Natural killer cell treated with Interleukin-12 subunit alpha and Interleukin-12 subunit beta and Interleukin-15 and Interleukin-18, amount 100 ng/mL, for 72 hours (primary cell): ENCODE results near the gene ZNF536. TPM values are rescaled to one million over a fixed set of nuclear protein-coding genes. Genes with fewer than 3 reads are reported as not detected.

Source experiments
- ATAC-seq, 2 donors: fragments of 150-1000 bp; cut with Tn5 transposase in 1 of 2; sonication (Bioruptor Pico), chemical (Tn5 transposase) in 1 of 2; 2 replicates each; pipeline ENCODE4 v1.10.0; 2021
- DNase-seq: peaks from one replicate; pipeline ENCODE4 v3.0.0; 2022; ENCODE audit warnings: low spot score
- H3K27ac Mint-ChIP-seq, 2 donors: 1 replicate in 1 of 2; 2 replicates in 1 of 2; pipeline ENCODE4 v1.8.0; 2022; ENCODE audit warnings: mixed read lengths in 2 of 2, mild to moderate bottlenecking in 1 of 2, moderate library complexity in 1 of 2
- H3K27me3 Mint-ChIP-seq, 2 donors: 1 replicate in 1 of 2; 2 replicates in 1 of 2; pipeline ENCODE4 v1.8.0; 2022; ENCODE audit warnings: mixed read lengths in 2 of 2
- H3K36me3 Mint-ChIP-seq: one replicate; pipeline ENCODE4 v1.8.0; 2022; ENCODE audit warnings: mixed read lengths
- H3K4me1 Mint-ChIP-seq, 2 donors: 1 replicate in 1 of 2; 2 replicates in 1 of 2; pipeline ENCODE4 v1.8.0; 2022; ENCODE audit warnings: low read depth in 2 of 2, mixed read lengths in 2 of 2, mild to moderate bottlenecking in 1 of 2
- H3K4me3 Mint-ChIP-seq: one replicate; pipeline ENCODE4 v1.8.0; 2022; ENCODE audit warnings: mixed read lengths
- H3K9me3 Mint-ChIP-seq: 2 replicates; pipeline ENCODE4 v1.8.0; 2022; ENCODE audit warnings: mixed read lengths
- total RNA-seq, 2 donors: library from RNA; stranded (reverse); gene quantifications; one replicate each; pipeline ENCODE4 v1.2.3, GENCODE V29; 2022

ZNF536 gene
- total RNA-seq, 2 donors from 2014 or later: not detected

DNA sequence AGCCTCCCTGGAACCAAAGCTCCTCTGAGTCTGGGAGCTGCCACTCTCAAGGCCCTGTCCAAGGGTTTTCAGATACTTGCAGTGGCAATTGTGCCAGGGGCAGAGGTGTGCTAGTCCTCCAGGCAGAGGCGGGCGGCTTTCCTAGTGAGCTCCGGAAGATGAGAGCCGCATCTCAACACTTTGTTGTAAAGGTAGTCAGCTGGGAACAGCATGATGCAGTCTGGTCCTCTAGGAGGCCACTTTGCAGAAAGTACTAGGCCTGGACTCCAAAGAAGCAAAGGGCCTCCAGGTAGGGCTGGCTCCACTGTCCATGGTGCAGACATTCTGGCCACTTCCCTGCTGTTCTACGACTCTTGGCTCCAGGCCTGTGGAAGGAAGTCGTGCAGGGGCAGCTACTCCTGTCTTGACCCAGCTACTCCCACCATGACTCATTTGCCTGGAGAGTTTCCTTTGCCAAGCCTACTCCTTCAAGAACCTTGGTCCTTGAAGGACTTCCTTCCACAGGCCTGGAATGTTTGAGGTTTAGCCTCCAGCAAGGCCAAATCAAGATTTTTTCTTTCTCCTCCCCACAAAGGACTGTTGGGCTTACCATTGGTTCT lies 9.9 kb upstream of the ZNF536 start:
- Mint-ChIP-seq H3K27me3 (peaks cover 14 to 29% of the 10 kb centered on the region in 2 donors), H3K27ac (no peak overlapping the region), H3K4me3 (no peak overlapping the region), H3K4me1 (peaks cover 8 to 13% of the 10 kb centered on the region in 2 donors), H3K9me3 (no peaks in the 10 kb centered on the region), H3K36me3 (no peaks in the 10 kb centered on the region)
- no peak for DNase-seq
- no peak for ATAC-seq

DNA sequence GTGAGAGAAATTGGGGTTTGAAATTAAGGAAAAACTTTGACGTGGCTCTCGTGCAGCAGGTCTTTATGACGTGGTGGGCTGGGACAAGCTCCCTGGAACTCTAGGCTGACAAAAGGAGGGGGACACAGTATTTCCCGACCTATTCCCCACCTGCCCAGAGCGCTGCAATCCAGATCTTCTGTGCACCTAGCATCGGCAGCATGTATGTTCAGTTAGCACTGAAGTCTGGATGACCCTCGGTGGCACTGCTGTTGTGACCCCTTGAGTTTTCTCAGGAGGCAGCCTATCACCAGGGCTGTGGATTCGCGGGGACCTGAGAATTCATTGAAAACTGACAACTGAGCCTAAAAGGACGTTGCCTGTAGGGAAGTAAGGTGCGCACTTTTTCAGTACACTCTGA lies 9.1 kb upstream of the ZNF536 start:
- Mint-ChIP-seq H3K4me3 (no peak overlapping the region), H3K9me3 (no peaks in the 10 kb centered on the region), H3K27me3 (peaks cover 16 to 29% of the 10 kb centered on the region in 2 donors), H3K36me3 (no peaks in the 10 kb centered on the region), H3K4me1 (peaks cover 8 to 13% of the 10 kb centered on the region in 2 donors), H3K27ac (no peak overlapping the region)
- ATAC-seq (no peak), DNase-seq (no peak)

DNA sequence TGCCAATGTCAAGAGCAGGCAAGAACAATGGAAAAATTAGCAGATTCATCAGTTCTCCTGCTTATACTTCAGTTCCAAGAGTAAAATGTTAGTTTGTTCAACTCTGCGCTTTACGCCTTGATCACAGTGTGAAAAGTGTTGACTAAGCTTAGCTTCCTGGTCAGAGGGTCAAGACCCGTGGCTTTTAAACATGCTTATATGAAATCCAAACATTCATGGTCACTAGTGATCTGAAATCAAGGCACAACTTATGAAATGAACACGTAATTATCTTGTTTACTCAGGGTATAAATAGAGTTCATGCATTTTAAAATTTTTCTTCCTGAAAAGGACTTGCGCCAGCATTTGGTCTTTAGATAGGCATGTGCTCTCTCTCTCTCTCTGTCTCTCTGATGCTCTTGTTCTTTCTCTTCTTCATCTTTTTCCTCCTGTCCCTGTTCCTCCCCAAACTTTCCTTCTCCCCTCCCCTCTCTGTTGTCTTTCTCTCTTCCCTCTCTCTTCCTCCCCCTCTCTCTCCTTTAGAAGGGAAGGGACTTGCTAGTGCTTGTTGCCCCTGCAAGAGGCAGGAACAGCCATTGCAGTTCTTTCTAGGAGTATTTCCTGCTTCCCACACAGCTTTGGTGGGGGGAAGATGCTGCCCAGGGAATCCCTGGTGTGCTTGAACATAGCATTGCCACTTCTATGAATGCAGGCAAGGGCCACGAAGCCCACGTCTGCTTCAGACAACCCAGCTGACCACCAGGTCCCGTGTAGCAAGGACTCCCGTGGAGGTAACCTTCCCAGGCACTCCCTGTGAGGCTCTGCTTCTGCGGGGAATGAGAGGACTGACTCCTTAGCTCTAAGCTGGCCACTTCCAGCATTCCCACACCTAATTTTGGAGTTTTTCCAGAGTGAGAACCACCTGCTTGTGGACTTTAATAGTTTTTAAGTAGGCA lies 7.1 kb upstream of the ZNF536 start:
- no peak for ATAC-seq

DNA sequence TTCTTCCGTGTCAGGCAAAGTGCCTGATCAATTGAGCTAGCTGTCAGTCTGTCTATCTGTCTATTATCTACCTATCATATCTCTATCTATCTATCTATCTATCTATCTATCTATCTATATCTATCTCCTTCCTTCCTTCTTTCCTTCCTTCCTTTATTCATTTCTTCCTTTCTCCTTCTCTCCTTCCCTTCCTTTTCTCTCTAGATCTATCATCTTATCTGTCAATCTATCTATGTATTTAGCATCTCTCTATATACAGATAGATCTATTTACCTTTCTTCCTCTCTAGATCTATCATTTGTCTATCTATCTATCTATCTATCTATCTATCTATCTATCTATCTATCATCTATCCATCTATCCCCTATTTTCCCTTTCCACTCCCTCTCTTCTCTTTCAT lies 5.9 kb upstream of the ZNF536 start:
- ATAC-seq (no peak), DNase-seq (no peak)
- Mint-ChIP-seq H3K27ac (no peak overlapping the region), H3K4me3 (no peak overlapping the region), H3K36me3 (no peaks in the 10 kb centered on the region), H3K27me3 (peaks cover 18 to 34% of the 10 kb centered on the region in 2 donors), H3K4me1 (peaks cover 0 to under 1% of the 10 kb centered on the region in 2 donors), H3K9me3 (no peaks in the 10 kb centered on the region)

More for the DNA sequence above, 7.1 kb upstream of the ZNF536 start:
- no peak overlapping the region for H3K4me3 Mint-ChIP-seq
- no peak overlapping the region for H3K27ac Mint-ChIP-seq
- peaks cover 8 to 12% of the 10 kb centered on the region in 2 donors for H3K4me1 Mint-ChIP-seq
- H3K36me3 Mint-ChIP-seq: no peaks in the 10 kb centered on the region
- H3K9me3 Mint-ChIP-seq: no peaks in the 10 kb centered on the region
- peaks cover 20 to 39% of the 10 kb centered on the region in 2 donors for H3K27me3 Mint-ChIP-seq
- DNase-seq: no peak

DNA sequence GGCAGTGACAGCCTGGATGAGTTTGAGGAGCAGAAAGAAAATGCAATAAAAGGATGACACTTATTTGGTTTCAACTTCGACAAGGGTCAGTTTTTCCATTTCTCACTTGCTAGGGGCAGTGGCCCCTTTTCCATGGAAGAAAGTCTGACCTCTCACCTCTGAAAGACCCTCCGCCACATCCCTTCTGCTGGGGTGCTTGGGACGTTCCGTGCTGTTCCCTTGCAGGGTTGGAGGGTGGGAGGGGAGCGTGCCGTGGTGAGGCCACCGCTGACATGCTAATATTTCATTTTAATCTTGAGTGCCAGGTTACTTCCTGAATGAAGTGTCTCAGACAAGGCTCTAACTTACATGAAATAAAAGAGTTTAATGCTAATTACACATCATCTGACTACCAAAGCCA lies 5.2 kb upstream of the ZNF536 start:
- H3K27ac Mint-ChIP-seq: no peak overlapping the region
- H3K9me3 Mint-ChIP-seq: no peaks in the 10 kb centered on the region
- no peak overlapping the region for H3K4me3 Mint-ChIP-seq
- H3K4me1 Mint-ChIP-seq: no peaks in the 10 kb centered on the region
- DNase-seq: no peak
- peaks cover 19 to 32% of the 10 kb centered on the region in 2 donors for H3K27me3 Mint-ChIP-seq
- H3K36me3 Mint-ChIP-seq: no peaks in the 10 kb centered on the region
- no peak for ATAC-seq

DNA sequence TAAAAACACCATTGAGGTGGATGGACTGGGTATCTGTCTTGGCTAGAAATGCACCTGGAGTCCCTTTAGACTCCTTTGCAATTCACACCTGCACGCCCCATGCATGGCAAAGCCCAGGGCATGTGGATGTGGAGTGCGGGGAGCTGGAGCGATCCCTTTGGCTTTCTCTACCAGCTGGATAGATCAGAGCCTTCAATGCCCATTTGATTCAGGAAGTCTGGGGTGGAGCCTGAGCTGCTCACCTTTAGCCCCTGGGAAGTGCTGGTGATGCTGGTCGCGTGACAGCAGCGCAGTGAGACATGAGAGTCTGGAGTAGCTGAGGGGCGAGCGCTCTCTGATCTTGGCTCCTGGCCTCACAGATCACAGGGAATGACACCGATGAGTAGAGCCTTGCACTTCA lies 4.8 kb upstream of the ZNF536 start:
- H3K4me1 Mint-ChIP-seq: no peaks in the 10 kb centered on the region
- H3K4me3 Mint-ChIP-seq: no peak overlapping the region
- ATAC-seq (peak in 1 of 2 donors; percentile 21), DNase-seq (no peak)
- H3K27ac Mint-ChIP-seq: no peak overlapping the region
- H3K9me3 Mint-ChIP-seq: no peaks in the 10 kb centered on the region
- no peaks in the 10 kb centered on the region for H3K36me3 Mint-ChIP-seq
- H3K27me3 Mint-ChIP-seq: peaks cover 23 to 36% of the 10 kb centered on the region in 2 donors

DNA sequence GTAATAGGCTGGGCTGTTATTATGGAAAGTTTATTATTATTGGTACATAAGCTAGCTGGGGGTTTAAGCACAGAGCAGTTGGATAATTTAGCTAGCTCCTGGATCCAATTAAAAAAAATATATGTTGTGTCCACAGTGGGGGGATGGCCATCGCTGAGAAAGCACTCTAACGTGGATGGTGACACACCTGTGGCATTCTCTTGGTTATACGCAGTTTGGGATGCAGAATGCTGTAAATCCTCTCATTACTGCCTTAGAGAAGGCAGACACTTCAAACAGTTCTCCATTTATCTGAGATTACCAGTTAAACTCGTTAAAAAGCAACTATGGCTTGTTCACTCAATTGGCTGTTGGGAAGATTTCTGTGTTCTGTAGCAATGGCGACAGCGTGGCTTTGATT lies 2.4 kb upstream of the ZNF536 start:
- Mint-ChIP-seq H3K27ac (no peak overlapping the region), H3K36me3 (no peaks in the 10 kb centered on the region), H3K4me1 (no peaks in the 10 kb centered on the region), H3K27me3 (peaks cover 27 to 41% of the 10 kb centered on the region in 2 donors), H3K9me3 (no peaks in the 10 kb centered on the region), H3K4me3 (no peak overlapping the region)
- no peak for ATAC-seq
- DNase-seq: no peak

DNA sequence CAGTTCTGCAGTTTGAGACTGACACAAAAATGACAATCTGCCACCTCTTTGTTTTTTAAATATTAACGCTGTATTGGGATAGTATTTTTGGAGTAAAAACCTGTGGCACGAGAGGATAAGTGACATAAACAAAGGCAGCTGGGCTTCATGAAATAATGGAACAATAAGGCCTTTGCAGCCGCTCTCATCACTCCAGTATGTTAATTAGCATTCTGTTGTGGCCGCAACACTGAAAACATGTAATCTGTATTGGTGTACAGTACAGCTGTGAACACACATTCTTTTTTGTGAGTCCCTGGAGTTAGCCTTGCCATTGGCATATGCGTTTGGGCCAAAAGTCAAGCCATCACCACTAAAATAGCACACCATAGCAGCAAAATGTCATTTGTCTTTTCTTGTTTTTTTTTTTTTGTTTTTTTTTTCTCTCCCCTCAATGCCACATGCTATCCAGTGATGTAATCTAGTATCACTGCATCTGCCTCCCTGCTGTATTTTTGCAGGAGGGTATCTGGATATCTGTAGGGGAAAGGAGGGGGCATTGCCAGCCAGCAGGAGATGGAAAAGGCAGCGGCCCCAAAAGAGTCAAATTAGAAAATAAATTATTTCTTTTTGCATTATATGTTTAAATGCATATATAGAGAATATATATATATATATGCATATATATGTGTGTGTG lies 885 bp upstream of the ZNF536 start:
- no peak overlapping the region for H3K27ac Mint-ChIP-seq
- no peak overlapping the region for H3K4me3 Mint-ChIP-seq
- H3K9me3 Mint-ChIP-seq: no peaks in the 10 kb centered on the region
- H3K4me1 Mint-ChIP-seq: no peaks in the 10 kb centered on the region
- no peaks in the 10 kb centered on the region for H3K36me3 Mint-ChIP-seq
- H3K27me3 Mint-ChIP-seq: peaks cover 33 to 37% of the 10 kb centered on the region in 2 donors
- no peak for DNase-seq
- no peak for ATAC-seq

DNA sequence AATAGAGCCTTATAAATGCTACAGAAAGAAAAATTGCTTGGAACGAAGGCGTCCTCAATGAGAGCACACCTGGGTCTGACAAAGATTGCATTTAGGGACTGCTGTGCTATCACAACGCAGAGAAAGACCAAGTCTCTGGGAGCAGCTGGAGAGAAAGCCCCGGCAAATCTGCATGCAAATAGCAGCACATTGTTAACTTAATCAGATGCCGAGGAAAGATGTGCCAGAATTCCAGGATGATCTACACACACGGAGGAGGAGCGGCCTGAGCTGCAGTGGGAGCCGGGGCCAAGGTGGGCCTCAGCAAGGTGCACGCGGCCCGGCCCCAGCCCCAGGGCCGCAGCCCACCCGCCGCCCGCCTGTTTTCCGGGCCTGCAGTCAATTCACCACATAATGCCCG lies 1.4 kb downstream of the ZNF536 start:
- H3K9me3 Mint-ChIP-seq: no peaks in the 10 kb centered on the region
- no peak overlapping the region for H3K27ac Mint-ChIP-seq
- no peaks in the 10 kb centered on the region for H3K4me1 Mint-ChIP-seq
- no peak overlapping the region for H3K4me3 Mint-ChIP-seq
- DNase-seq (no peak), ATAC-seq (no peak)
- no peaks in the 10 kb centered on the region for H3K36me3 Mint-ChIP-seq
- H3K27me3 Mint-ChIP-seq: peaks cover 29 to 31% of the 10 kb centered on the region in 2 donors

DNA sequence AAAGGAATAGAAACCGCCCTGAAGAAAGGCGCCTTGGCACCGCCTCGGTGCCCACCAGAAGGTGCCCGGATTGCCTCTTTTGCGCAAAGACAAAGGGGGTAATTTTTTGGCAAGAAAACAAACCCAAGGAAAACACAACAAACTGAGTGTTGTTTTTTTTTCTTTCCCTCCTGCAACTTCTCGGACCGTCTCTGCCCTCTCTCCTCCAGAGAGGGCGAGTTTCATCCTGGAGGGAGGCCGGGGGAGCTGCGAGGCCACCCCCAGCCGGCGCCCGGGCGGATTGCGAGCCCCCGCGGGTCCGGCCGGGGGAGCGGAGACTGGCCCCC lies 2.3 kb downstream of the ZNF536 start:
- Mint-ChIP-seq H3K4me3 (no peak overlapping the region), H3K27me3 (peaks cover 27 to 29% of the 10 kb centered on the region in 2 donors), H3K27ac (no peak overlapping the region), H3K9me3 (no peaks in the 10 kb centered on the region), H3K4me1 (no peaks in the 10 kb centered on the region), H3K36me3 (no peaks in the 10 kb centered on the region)
- no peak for DNase-seq
- ATAC-seq: no peak

DNA sequence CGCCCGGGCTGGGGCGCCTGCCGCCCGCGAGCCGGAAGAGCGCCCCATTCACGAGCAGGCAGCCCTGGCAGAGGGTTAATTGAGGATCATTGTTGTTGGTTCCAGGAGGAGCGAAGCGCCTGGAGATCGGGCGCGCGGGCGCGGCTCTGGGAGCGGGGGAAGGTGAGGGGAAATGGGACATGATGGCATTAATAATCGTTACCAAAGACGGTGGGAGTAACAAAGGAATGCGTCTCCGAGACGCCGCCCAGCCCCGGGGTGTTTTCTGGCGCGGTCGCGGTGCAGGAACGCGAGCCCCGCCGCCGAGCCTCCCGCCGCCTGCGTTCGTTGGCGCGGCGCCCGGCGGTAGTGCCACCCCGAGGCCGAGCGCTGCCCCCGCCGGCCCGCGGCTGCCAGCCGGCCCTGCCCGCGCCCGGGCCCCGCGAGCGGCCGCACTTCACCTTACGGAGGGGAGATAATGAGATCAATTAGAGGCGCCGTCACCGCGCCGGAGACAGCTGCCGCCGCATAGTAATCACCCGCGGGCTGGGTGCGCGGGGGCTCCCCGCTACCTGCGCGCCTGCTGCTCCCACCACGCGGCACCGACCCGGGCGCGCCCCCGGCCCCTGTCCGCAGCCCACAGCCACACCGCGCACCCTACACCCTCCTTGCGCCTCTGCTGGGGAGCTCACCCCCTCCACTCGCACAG lies 2.8 kb downstream of the ZNF536 start:
- Mint-ChIP-seq H3K4me3 (no peak overlapping the region), H3K27me3 (peaks cover 22 to 29% of the 10 kb centered on the region in 2 donors), H3K27ac (no peak overlapping the region), H3K4me1 (no peaks in the 10 kb centered on the region), H3K36me3 (no peaks in the 10 kb centered on the region), H3K9me3 (no peaks in the 10 kb centered on the region)
- DNase-seq (no peak), ATAC-seq (peak; percentile 31 to 40)

DNA sequence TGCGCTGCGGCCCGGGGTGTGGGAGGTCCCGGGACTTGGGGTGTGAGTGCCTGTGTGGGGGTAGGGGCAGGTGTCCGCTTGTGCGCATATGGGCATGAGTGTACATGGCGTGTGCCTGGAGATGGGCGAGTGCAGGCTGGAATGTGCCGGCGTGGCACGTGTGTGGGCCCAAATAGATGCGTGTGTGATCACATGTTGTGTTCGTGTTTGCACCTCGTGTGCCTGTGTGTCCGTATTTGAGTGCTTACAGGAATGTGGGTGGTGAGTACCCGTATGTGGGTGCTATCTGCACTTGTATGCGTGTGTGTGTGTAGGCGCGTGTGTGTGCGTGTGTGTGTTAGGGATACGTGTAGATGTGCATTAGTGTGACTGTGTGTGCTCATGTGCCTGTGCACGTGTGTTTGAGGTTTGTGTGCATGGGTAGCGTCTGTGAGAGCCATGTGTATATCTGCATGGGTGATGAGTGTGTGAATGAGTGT lies 3.4 kb downstream of the ZNF536 start:
- Mint-ChIP-seq H3K4me3 (no peak overlapping the region), H3K27me3 (peaks cover 18 to 29% of the 10 kb centered on the region in 2 donors), H3K9me3 (no peaks in the 10 kb centered on the region), H3K36me3 (no peaks in the 10 kb centered on the region), H3K4me1 (no peaks in the 10 kb centered on the region), H3K27ac (no peak overlapping the region)
- ATAC-seq (peak; percentile 34 to 51), DNase-seq (no peak)

DNA sequence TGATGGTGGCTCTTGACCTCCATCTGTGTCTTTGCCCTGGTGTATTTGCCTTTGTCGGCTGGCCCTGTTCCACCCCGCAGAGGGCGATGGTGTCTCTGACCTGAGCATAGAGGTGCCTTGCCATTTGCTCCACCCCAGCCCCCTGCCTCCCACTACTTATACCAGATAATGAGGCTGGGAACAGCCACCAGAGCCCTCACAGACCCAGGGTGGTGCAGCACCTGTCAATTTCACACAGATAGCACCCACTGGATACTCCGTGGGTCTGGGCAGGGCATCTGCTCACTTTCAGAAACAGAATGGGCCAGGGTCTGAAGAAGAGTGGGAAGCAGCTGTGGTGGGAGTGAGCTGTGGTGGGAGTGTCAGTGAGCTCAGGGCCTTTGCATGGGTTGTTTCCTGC lies 4.1 kb downstream of the ZNF536 start:
- H3K36me3 Mint-ChIP-seq: no peaks in the 10 kb centered on the region
- no peak overlapping the region for H3K4me3 Mint-ChIP-seq
- no peak overlapping the region for H3K27ac Mint-ChIP-seq
- peak in 1 of 2 donors; percentile 24 for ATAC-seq
- H3K4me1 Mint-ChIP-seq: no peaks in the 10 kb centered on the region
- no peak for DNase-seq
- peaks cover 18 to 29% of the 10 kb centered on the region in 2 donors for H3K27me3 Mint-ChIP-seq
- no peaks in the 10 kb centered on the region for H3K9me3 Mint-ChIP-seq
